CD4-positive, alpha-beta T cell (primary cell): ENCODE data around the gene TTLL9. TPM values are rescaled to one million over a fixed set of nuclear protein-coding genes. Genes with fewer than 3 reads are reported as not detected.

Experiments used
- ATAC-seq: fragments of 200-7000 bp; cut with Tn5 transposase; one replicate; pipeline ENCODE4 v1.10.0; 2022; ENCODE audit warnings: mild to moderate bottlenecking; ENCODE audit not compliant: poor library complexity
- CTCF ChIA-PET: fragments of 350-600 bp; sonication (Branson Sonifier 250); formaldehyde crosslinking; loops from one replicate; lab custom pipeline; 2021; ENCODE audit warnings: antibody characterized with exemption, inconsistent platforms; lab: Charles Lee
- POLR2A ChIA-PET: fragments of 350-600 bp; sonication (Branson Sonifier 250); formaldehyde crosslinking; loops from one replicate; lab custom pipeline; 2021; ENCODE audit warnings: antibody characterized with exemption, inconsistent platforms; lab: Charles Lee
- DNase-seq, 14 experiments: peaks; one replicate each; pipeline ENCODE4 v3.0.0-alpha.2; 2013 to 2020; ENCODE audit warnings: mixed read lengths in 2 of 14
- H3K27ac ChIP-seq, 2 donors: one replicate each; pipeline versions ENCODE4 v1.5.1 to v1.7.0; 2013; ENCODE audit warnings: low read length in 2 of 2, low read depth in 1 of 2, mild to moderate bottlenecking in 1 of 2
- H3K27me3 ChIP-seq, 2 experiments: 1 replicate in 1 of 2; 2 replicates in 1 of 2; pipeline versions ENCODE4 v1.6.1 to v1.7.0; 2013; ENCODE audit warnings: low read length in 2 of 2, control low read depth in 1 of 2, mild to moderate bottlenecking in 1 of 2, moderate library complexity in 1 of 2; ENCODE audit not compliant: insufficient read depth in 2 of 2, control insufficient read depth in 1 of 2
- H3K36me3 ChIP-seq: one replicate; pipeline ENCODE4 v1.6.1; 2013; ENCODE audit warnings: low read length, control low read depth; ENCODE audit not compliant: insufficient read depth
- H3K4me1 ChIP-seq: one replicate; pipeline ENCODE4 v1.6.1; 2013; ENCODE audit warnings: low read length, control low read depth; ENCODE audit not compliant: insufficient read depth
- H3K4me3 ChIP-seq: one replicate; pipeline ENCODE4 v1.5.1; 2013; ENCODE audit warnings: mild to moderate bottlenecking, low read length, moderate library complexity
- H3K9me3 ChIP-seq, 2 experiments: 1 replicate in 1 of 2; 2 replicates in 1 of 2; pipeline versions ENCODE4 v1.6.1 to v1.7.0; 2013; ENCODE audit warnings: low read length in 2 of 2, mild to moderate bottlenecking in 2 of 2, control low read depth in 1 of 2, moderate library complexity in 1 of 2; ENCODE audit not compliant: control insufficient read depth in 1 of 2, insufficient read depth in 1 of 2
- H3K27ac Mint-ChIP-seq: one replicate; pipeline ENCODE4 v1.8.0; 2020; ENCODE audit warnings: mixed read lengths
- H3K27me3 Mint-ChIP-seq: one replicate; pipeline ENCODE4 v1.8.0; 2021; ENCODE audit warnings: mixed read lengths
- H3K36me3 Mint-ChIP-seq: one replicate; pipeline ENCODE4 v1.8.0; 2021; ENCODE audit warnings: low read depth, mixed read lengths
- H3K4me1 Mint-ChIP-seq: one replicate; pipeline ENCODE4 v1.8.0; 2021; ENCODE audit warnings: low read depth, mixed read lengths
- H3K4me3 Mint-ChIP-seq: one replicate; pipeline ENCODE4 v1.8.0; 2020; ENCODE audit warnings: mild to moderate bottlenecking, mixed read lengths
- H3K9me3 Mint-ChIP-seq: one replicate; pipeline ENCODE4 v1.8.0; 2020; ENCODE audit warnings: mixed read lengths
- CTCF ChIP-seq: fragments of 200-600 bp; IDR thresholded peaks from one replicate; pipeline ENCODE4 v1.8.0; 2022; ENCODE audit warnings: antibody characterized with exemption, mild to moderate bottlenecking
- intact Hi-C, 2 experiments: fragments of 100-400 bp; cut with DNase I in 1 of 2; cut with micrococcal nuclease in 1 of 2; formaldehyde crosslinking; loops; one replicate each; pipeline versions ENCODE4 v1.15.1 to v1.9.0; 2023 to 2025; cut with DNase I, micrococcal nuclease
- total RNA-seq, 174 experiments: library from RNA in 2 of 174; stranded (reverse) in 2 of 174; gene quantifications; one replicate each; pipeline ENCODE4 v1.2.3 and lab custom pipeline; 2021 to 2026

The TTLL9 gene
- total RNA-seq, 2 experiments from 2014 or later = not detected

- Mint-ChIP-seq H3K27me3 (peaks cover 32% of the 10 kb centered on the region), H3K27ac (no peak overlapping the region), H3K9me3 (no peaks in the 10 kb centered on the region), H3K4me3 (no peak overlapping the region), H3K4me1 (peaks cover 33% of the 10 kb centered on the region), H3K36me3 (peaks cover 27% of the 10 kb centered on the region)
- POLR2A ChIA-PET = no interaction called here
- Histone ChIP-seq H3K27ac (no peak overlapping the region), H3K36me3 (peaks cover 11% of the 10 kb centered on the region), H3K27me3 (peaks cover 0 to 6% of the 10 kb centered on the region in 2 experiments), H3K4me1 (peaks cover 26% of the 10 kb centered on the region), H3K4me3 (no peak overlapping the region), H3K9me3 (no peaks in the 10 kb centered on the region)
- TF ChIP-seq CTCF = no peak
- ATAC-seq (no peak), DNase-seq (no peak)
- intact Hi-C loops = loop anchor here (2.0 to 10.0 kb wide), 6 partner anchors 13 to 1711 kb away; partner anchors contain the start of genes ACTL10 (in 1 of the 2), C20orf144 (in 1 of the 2), PLAGL2 (in 1 of the 2) and POFUT1 (in 1 of the 2)
- CTCF ChIA-PET = interaction anchor here (2.3 kb wide), 1 partner anchor 101 kb away, joined by 23 read pairs; no protein-coding TSS in a partner anchor
These were observed 83.2 kb downstream of the TTLL9 start for GRCh38 chr20:31953556-31954148.

GRCh38 chr20:31954500-31954899 lies 84.1 kb downstream of the TTLL9 start:
- ChIA-PET CTCF (no interaction called here), POLR2A (no interaction called here)
- Mint-ChIP-seq H3K36me3 (peaks cover 20% of the 10 kb centered on the region), H3K27ac (no peak overlapping the region), H3K9me3 (no peaks in the 10 kb centered on the region), H3K4me1 (peaks cover 26% of the 10 kb centered on the region), H3K4me3 (no peak overlapping the region), H3K27me3 (peaks cover 39% of the 10 kb centered on the region)
- no peak overlapping the region for H3K27ac ChIP-seq
- H3K36me3 ChIP-seq = peaks cover 6% of the 10 kb centered on the region
- H3K4me1 ChIP-seq = peaks cover 26% of the 10 kb centered on the region
- DNase-seq (no peak), ATAC-seq (no peak)
- no peak overlapping the region for H3K4me3 ChIP-seq
- peaks cover 0 to 6% of the 10 kb centered on the region in 2 experiments for H3K27me3 ChIP-seq
- TF ChIP-seq CTCF = no peak
- no peaks in the 10 kb centered on the region for H3K9me3 ChIP-seq
- intact Hi-C loops = loop anchor here in 1 of 2 experiments (5.0 to 10.0 kb wide), 2 partner anchors 253 to 1710 kb away; partner anchors contain the start of genes ACTL10, C20orf144, PLAGL2 and POFUT1

GRCh38 chr20:31956556-31957526 lies 86.4 kb downstream of the TTLL9 start:
- ChIA-PET CTCF (interaction anchor here (1.2 kb wide), 1 partner anchor 16 kb away, joined by 3 read pairs; no protein-coding TSS in a partner anchor), POLR2A (interaction anchor here (1.2 kb wide), 1 partner anchor 23 kb away, joined by 3 read pairs; no protein-coding TSS in a partner anchor)
- peaks cover 4% of the 10 kb centered on the region for H3K4me1 ChIP-seq
- no peak overlapping the region for H3K27ac Mint-ChIP-seq
- DNase-seq (no peak), ATAC-seq (no peak)
- no peaks in the 10 kb centered on the region for H3K9me3 Mint-ChIP-seq
- peaks cover 2% of the 10 kb centered on the region for H3K36me3 Mint-ChIP-seq
- H3K27ac ChIP-seq = no peak overlapping the region
- no peaks in the 10 kb centered on the region for H3K36me3 ChIP-seq
- no peak for TF ChIP-seq CTCF
- no peak overlapping the region for H3K4me3 ChIP-seq
- H3K9me3 ChIP-seq = no peaks in the 10 kb centered on the region
- intact Hi-C loops = loop anchor here in 1 of 2 experiments (10.0 kb wide), 1 partner anchor 1708 kb away; the partner anchor contains the start of genes ACTL10 and C20orf144
- peaks cover 0 to 6% of the 10 kb centered on the region in 2 experiments for H3K27me3 ChIP-seq
- H3K4me3 Mint-ChIP-seq = no peak overlapping the region
- H3K27me3 Mint-ChIP-seq = peaks cover 58% of the 10 kb centered on the region
- H3K4me1 Mint-ChIP-seq = peaks cover 5% of the 10 kb centered on the region
